Measurements from ENCODE around the gene MRGPRD. TPM values are rescaled to one million over a fixed set of nuclear protein-coding genes. Genes with fewer than 3 reads are reported as not detected.
A peak's percentile ranks its signal among the peaks of the same experiment; 100 is the strongest.
"Not testable (repeated sequence)": the region's sequence is repeated elsewhere in the genome, so short reads cannot be mapped to it uniquely, and the experiment has no call there.

MRGPRD gene
- total RNA-seq, 1 donor from 2014 or later, result not detected

DNA sequence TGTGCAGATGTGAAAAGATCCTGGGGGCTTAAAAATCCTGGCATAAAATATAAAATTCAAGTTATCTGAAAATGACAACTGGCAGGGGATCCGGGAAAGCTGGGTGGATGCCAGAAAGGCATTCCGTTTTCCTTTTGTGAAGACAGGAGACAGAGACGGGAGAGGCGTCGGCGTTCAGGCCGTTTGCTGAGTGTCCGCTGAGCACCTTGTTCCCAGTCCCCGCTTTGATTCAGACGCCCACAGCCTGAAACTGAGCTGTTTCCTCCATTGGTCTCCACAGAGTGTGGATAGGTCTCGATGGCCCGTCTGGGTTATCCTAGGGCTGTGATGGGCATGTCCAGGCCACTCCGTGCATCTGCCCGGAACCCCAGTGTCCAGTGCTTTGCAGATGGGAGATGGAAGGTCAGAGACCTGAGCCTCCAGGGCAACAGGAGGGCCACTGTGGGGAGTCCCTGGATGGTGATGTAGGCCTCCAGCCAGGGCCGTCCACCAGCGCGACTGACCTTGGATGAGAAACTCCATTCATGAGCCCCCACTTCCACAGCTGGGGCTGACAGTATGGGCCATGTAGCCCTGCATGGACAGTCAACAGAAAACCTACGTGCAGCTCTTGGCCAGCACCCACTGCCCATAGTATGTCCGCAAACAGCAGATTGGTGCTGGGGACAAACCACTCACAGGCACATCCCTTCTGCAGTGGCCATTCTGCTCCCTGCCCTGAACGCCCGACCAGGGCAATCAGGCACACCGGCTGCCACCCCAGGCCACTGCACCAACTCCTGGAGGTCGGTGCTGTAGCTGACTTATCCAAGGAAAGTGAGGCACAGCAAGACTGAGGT is 20.7 kb upstream of the MRGPRD start:
- peaks cover 5 to 70% (median 23%) of the 10 kb centered on the region in 3 donors for H3K27me3 ChIP-seq (ENCODE audit: control insufficient read depth in 3 of 3, insufficient read depth in 3 of 3, low read length in 3 of 3)
- no peak overlapping the region for H3K9ac ChIP-seq (ENCODE audit: low read depth in 1 of 3, low read length in 3 of 3)
- peaks cover 0 to 2% (median 0%) of the 10 kb centered on the region in 3 donors for H3K36me3 ChIP-seq (ENCODE audit: control insufficient read depth in 3 of 3, insufficient read depth in 3 of 3, low read length in 3 of 3)
- peaks cover 0 to 14% (median 12%) of the 10 kb centered on the region in 3 donors for H3K4me1 ChIP-seq (ENCODE audit: control insufficient read depth in 3 of 3, insufficient read depth in 3 of 3, low read length in 3 of 3)
- H3K9me3 ChIP-seq (ENCODE audit: control insufficient read depth in 3 of 3, low read length in 3 of 3), result no peaks in the 10 kb centered on the region
- peak overlapping the region; percentile 13 for H3K27ac ChIP-seq (ENCODE audit: low read depth, low read length)
- no peak overlapping the region for H3K4me3 ChIP-seq (ENCODE audit: low read length in 3 of 3)

DNA sequence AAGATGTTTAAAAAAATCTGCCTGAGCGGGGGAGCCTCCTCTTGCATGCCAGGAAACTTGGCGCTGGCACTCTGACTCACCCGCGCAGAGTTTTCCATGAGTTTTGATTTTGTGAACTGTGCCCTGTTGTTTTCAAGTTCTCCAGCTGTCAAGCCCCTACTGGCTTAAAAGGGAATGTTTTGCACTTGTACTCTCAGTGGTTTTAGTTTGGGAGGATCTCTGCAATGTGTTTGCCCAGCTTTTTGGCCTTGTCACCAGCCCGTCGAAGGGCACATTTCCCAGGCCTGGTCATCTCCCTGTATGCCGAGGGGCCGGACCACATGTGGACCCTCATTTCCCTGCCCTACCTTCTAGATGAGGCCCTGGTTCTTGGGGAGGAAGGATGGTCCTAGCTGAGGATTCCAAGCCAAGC is 20.1 kb upstream of the MRGPRD start:
- Histone ChIP-seq H3K4me3 (ENCODE audit: low read length in 3 of 3) (no peak overlapping the region), H3K36me3 (ENCODE audit: control insufficient read depth in 3 of 3, insufficient read depth in 3 of 3, low read length in 3 of 3) (peaks cover 0 to 2% (median 0%) of the 10 kb centered on the region in 3 donors), H3K4me1 (ENCODE audit: control insufficient read depth in 3 of 3, insufficient read depth in 3 of 3, low read length in 3 of 3) (peaks cover 0 to 14% (median 12%) of the 10 kb centered on the region in 3 donors), H3K27me3 (ENCODE audit: control insufficient read depth in 3 of 3, insufficient read depth in 3 of 3, low read length in 3 of 3) (peaks cover 5 to 70% (median 23%) of the 10 kb centered on the region in 3 donors), H3K9me3 (ENCODE audit: control insufficient read depth in 3 of 3, low read length in 3 of 3) (no peaks in the 10 kb centered on the region), H3K27ac (ENCODE audit: low read depth, low read length) (peak overlapping the region; percentile 13), H3K9ac (ENCODE audit: low read depth in 1 of 3, low read length in 3 of 3) (no peak overlapping the region)

DNA sequence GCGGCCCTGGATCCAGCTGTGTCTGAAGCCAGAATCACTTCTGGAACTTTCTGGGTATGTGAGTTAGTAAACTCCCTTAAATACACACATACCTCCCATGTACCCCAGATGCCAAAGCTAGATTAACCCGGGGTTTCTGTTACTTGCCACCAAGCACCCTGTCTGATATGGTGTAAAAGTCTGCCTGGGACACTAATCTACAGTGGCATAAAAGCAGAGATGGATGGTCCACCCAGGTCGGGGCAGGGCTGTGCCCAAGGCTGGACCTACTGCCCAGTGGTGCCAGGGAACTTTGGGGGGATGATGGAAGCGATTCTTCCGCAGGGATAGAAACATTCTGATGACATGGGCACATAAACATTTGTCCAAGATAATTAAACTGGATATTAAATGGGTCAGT is 19.6 kb upstream of the MRGPRD start:
- Histone ChIP-seq H3K36me3 (ENCODE audit: control insufficient read depth in 3 of 3, insufficient read depth in 3 of 3, low read length in 3 of 3) (peaks cover 0 to 1% (median 0%) of the 10 kb centered on the region in 3 donors), H3K9ac (ENCODE audit: low read depth in 1 of 3, low read length in 3 of 3) (no peak overlapping the region), H3K4me3 (ENCODE audit: low read length in 3 of 3) (no peak overlapping the region), H3K27ac (ENCODE audit: low read depth, low read length) (peak overlapping the region; percentile 36), H3K4me1 (ENCODE audit: control insufficient read depth in 3 of 3, insufficient read depth in 3 of 3, low read length in 3 of 3) (peaks cover 0 to 14% (median 12%) of the 10 kb centered on the region in 3 donors), H3K27me3 (ENCODE audit: control insufficient read depth in 3 of 3, insufficient read depth in 3 of 3, low read length in 3 of 3) (peaks cover 5 to 66% (median 21%) of the 10 kb centered on the region in 3 donors), H3K9me3 (ENCODE audit: control insufficient read depth in 3 of 3, low read length in 3 of 3) (no peaks in the 10 kb centered on the region)

DNA sequence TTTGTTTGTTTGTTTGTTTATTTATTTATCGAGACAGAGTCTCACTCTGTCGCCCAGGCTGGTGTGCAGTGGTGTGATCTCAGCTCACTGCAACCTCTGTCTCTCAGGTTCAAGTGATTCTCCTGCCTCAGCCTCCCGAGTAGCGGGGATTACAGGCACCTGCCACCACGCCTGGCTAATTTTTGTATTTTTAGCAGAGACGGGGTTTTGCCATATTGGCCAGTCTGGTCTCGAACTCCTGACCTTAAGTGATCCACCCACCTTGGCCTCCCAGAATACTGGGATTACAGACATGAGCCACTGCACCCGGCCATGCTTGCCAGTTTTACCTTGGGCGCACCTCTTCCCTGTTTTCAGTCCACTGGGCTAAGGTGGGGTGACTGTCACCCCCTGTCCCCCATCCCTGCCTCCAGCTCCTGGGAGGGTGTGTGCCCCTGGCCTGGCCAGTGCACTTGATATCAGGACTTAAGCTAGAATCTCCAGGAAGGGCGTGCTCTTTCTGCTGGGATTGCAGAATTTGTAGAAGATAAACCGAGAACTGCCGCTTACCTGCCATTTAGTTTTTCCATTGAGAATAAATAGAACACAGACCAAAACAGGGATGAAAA is 19.1 kb upstream of the MRGPRD start:
- H3K9ac ChIP-seq (ENCODE audit: low read depth in 1 of 3, low read length in 3 of 3); H3K4me3 ChIP-seq (ENCODE audit: low read length in 3 of 3); H3K9me3 ChIP-seq (ENCODE audit: control insufficient read depth in 3 of 3, low read length in 3 of 3); H3K36me3 ChIP-seq (ENCODE audit: control insufficient read depth in 3 of 3, insufficient read depth in 3 of 3, low read length in 3 of 3): not testable (repeated sequence)
- H3K27me3 ChIP-seq (ENCODE audit: control insufficient read depth in 3 of 3, insufficient read depth in 3 of 3, low read length in 3 of 3), result peaks cover 5 to 64% (median 16%) of the 10 kb centered on the region in 3 donors
- H3K4me1 ChIP-seq (ENCODE audit: control insufficient read depth in 3 of 3, insufficient read depth in 3 of 3, low read length in 3 of 3), result peaks cover 0 to 14% (median 12%) of the 10 kb centered on the region in 3 donors
- H3K27ac ChIP-seq (ENCODE audit: low read depth, low read length), result peak overlapping the region; percentile 36

DNA sequence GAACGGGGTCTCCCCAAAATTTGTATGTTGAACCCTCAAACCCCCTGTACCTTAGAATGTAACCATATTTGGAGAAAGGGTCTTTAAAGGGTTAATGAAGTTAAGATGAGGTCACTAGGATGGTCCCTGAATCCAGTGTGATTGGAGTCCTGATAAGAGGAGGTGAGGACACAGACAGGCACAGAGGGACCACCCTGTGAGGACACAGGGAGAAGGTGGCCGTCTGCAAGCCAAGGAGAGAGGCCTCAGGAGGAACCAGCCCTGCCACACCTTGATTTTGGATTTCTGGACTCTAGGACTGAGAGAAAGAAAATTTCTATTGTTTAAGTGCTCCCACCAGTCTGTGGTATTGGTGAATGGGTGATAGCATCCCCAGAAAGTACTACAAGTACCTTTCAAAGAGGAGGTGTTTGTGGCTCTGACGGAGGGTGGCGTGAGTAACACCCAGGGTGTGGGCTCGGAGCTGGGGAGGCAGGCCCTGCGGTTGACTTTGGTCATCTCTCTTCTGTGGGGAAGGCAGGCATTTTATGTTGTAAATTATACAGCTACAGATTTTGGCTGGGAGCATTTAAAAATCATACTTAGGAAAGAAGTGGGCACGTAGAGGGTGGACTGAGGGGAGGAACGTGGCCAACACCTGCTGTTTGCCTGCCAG is 18.4 kb upstream of the MRGPRD start:
- no peak overlapping the region for H3K27ac ChIP-seq (ENCODE audit: low read depth, low read length)
- no peaks in the 10 kb centered on the region for H3K36me3 ChIP-seq (ENCODE audit: control insufficient read depth in 3 of 3, insufficient read depth in 3 of 3, low read length in 3 of 3)
- peaks cover 0 to 14% (median 10%) of the 10 kb centered on the region in 3 donors for H3K4me1 ChIP-seq (ENCODE audit: control insufficient read depth in 3 of 3, insufficient read depth in 3 of 3, low read length in 3 of 3)
- no peaks in the 10 kb centered on the region for H3K9me3 ChIP-seq (ENCODE audit: control insufficient read depth in 3 of 3, low read length in 3 of 3)
- H3K9ac ChIP-seq (ENCODE audit: low read depth in 1 of 3, low read length in 3 of 3), result no peak overlapping the region
- H3K27me3 ChIP-seq (ENCODE audit: control insufficient read depth in 3 of 3, insufficient read depth in 3 of 3, low read length in 3 of 3), result peaks cover 9 to 65% (median 21%) of the 10 kb centered on the region in 3 donors
- H3K4me3 ChIP-seq (ENCODE audit: low read length in 3 of 3), result no peak overlapping the region

DNA sequence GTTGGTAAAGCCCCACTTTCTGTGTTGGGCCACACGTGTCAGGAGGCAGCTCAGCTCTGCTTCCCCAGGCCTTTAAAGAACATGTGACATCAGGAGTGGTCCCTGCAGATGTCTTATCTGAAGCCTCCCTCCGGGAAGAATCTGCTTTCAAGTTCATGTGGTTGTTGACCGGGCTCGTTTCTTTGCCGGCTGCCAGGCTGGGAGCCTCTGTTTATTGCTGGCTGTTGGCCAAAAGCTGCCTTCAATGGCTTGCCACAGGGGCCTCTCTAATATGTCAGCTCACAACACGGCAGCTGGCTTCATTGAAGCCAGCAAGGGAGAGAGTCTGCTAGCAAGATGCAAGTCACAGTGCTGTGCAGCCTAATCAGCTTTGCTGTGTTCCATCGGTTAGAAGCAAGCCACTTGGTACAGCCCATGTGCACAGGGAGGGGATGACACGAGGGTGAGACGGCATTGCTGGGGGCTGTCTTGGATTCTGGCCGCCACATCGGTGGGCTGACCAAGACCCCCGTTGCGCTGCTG is 17.7 kb upstream of the MRGPRD start:
- Histone ChIP-seq H3K27ac (ENCODE audit: low read depth, low read length) (no peak overlapping the region), H3K36me3 (ENCODE audit: control insufficient read depth in 3 of 3, insufficient read depth in 3 of 3, low read length in 3 of 3) (no peaks in the 10 kb centered on the region)

DNA sequence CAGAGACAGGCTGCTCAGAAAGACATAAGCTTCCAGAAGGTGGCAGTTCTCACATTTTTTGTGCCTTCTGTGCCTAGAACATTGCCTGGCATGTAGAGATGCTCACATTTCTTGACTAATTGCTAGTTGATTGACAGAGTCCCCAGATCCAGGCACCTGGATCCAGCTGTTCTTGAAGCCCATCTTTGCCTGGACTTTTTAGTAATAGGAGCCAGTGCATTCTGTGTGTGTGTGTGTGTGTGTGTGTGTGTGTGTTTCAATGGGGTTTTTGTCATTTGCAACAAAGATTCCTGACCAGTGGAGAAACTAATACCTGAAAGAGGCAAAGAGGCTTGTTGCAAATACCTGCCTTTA is 17.2 kb upstream of the MRGPRD start:
- H3K36me3 ChIP-seq (ENCODE audit: control insufficient read depth in 3 of 3, insufficient read depth in 3 of 3, low read length in 3 of 3), result no peaks in the 10 kb centered on the region
- no peaks in the 10 kb centered on the region for H3K9me3 ChIP-seq (ENCODE audit: control insufficient read depth in 3 of 3, low read length in 3 of 3)
- peaks cover 0 to 14% (median 10%) of the 10 kb centered on the region in 3 donors for H3K4me1 ChIP-seq (ENCODE audit: control insufficient read depth in 3 of 3, insufficient read depth in 3 of 3, low read length in 3 of 3)
- no peak overlapping the region for H3K9ac ChIP-seq (ENCODE audit: low read depth in 1 of 3, low read length in 3 of 3)
- H3K27me3 ChIP-seq (ENCODE audit: control insufficient read depth in 3 of 3, insufficient read depth in 3 of 3, low read length in 3 of 3), result peaks cover 9 to 58% (median 28%) of the 10 kb centered on the region in 3 donors
- no peak overlapping the region for H3K27ac ChIP-seq (ENCODE audit: low read depth, low read length)
- H3K4me3 ChIP-seq (ENCODE audit: low read length in 3 of 3), result no peak overlapping the region

More for the DNA sequence above, 17.7 kb upstream of the MRGPRD start:
- Histone ChIP-seq H3K4me1 (ENCODE audit: control insufficient read depth in 3 of 3, insufficient read depth in 3 of 3, low read length in 3 of 3) (peaks cover 0 to 14% (median 10%) of the 10 kb centered on the region in 3 donors), H3K4me3 (ENCODE audit: low read length in 3 of 3) (no peak overlapping the region), H3K27me3 (ENCODE audit: control insufficient read depth in 3 of 3, insufficient read depth in 3 of 3, low read length in 3 of 3) (peaks cover 9 to 62% (median 28%) of the 10 kb centered on the region in 3 donors), H3K9ac (ENCODE audit: low read depth in 1 of 3, low read length in 3 of 3) (no peak overlapping the region), H3K9me3 (ENCODE audit: control insufficient read depth in 3 of 3, low read length in 3 of 3) (no peaks in the 10 kb centered on the region)

DNA sequence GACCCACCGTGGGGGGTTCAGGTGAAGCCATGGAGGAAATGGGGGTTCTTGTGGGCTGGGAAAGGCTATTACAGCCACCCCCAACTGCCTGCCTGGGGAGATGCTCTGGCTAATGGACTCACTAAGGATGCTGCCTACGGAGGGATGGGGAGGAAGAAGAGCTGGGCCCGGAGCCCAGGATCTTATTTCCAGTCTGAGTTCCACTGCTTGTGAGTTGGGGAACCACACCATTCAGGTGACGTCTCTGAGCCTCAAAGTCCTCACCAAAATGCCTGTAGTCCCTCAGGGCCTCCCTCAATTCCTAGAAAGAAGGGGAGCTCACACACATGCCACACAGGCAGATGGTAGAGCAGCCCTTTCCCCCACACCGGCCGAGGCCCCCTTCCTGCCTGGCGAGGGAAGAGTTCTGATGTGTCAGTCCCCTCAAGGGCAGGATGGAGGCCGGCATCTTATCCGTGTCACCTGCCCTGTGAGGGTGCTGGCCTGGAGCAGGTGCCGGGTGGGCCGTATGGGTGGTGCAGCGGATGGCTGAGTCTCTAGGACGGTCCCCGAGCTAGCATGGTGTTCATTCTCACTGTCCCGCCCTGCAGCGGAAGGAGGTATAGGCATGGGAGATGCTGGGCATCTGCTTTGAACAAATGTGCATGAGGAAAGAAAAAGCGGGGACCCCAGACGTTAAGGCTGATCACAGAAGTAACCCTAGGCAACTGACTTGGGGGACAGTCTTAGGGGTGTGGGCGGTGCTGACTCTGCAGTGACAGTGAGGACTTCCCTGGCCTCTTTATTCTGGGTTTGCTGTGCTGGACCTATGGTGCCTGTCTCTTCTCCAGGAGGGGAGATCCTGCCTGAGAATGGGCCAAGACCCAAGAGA is 16.6 kb upstream of the MRGPRD start:
- H3K27ac ChIP-seq (ENCODE audit: low read depth, low read length), result no peak overlapping the region
- peaks cover 0 to 14% (median 10%) of the 10 kb centered on the region in 3 donors for H3K4me1 ChIP-seq (ENCODE audit: control insufficient read depth in 3 of 3, insufficient read depth in 3 of 3, low read length in 3 of 3)
- H3K9ac ChIP-seq (ENCODE audit: low read depth in 1 of 3, low read length in 3 of 3), result no peak overlapping the region
- H3K36me3 ChIP-seq (ENCODE audit: control insufficient read depth in 3 of 3, insufficient read depth in 3 of 3, low read length in 3 of 3), result no peaks in the 10 kb centered on the region
- no peak overlapping the region for H3K4me3 ChIP-seq (ENCODE audit: low read length in 3 of 3)
- peaks cover 12 to 54% (median 34%) of the 10 kb centered on the region in 3 donors for H3K27me3 ChIP-seq (ENCODE audit: control insufficient read depth in 3 of 3, insufficient read depth in 3 of 3, low read length in 3 of 3)
- no peaks in the 10 kb centered on the region for H3K9me3 ChIP-seq (ENCODE audit: control insufficient read depth in 3 of 3, low read length in 3 of 3)

All from skeletal muscle tissue (tissue), 4 donors.